Keratinocyte (primary cell): ENCODE measurements around the gene CUX1. TPM values are rescaled to one million over a fixed set of nuclear protein-coding genes. Genes with fewer than 3 reads are reported as not detected.
A peak's percentile ranks its signal among the peaks of the same experiment; 100 is the strongest.

ENCODE experiments used
- DNase-seq: peaks from one replicate; pipeline ENCODE4 v3.0.0-alpha.2; 2011; ENCODE audit warnings: low read depth, missing footprints, low spot score
- FAIRE-seq: peaks from 2 replicates; lab custom pipeline; 2011; peaks lifted over from hg19 to GRCh38; lab: Jason Lieb, UNC
- H2AFZ ChIP-seq: 2 replicates; pipeline ENCODE4 v1.6.0; 2012; ENCODE audit warnings: low read length, control low read depth, inconsistent platforms; ENCODE audit not compliant: control insufficient read depth
- H3K27ac ChIP-seq: 2 replicates; pipeline ENCODE4 v1.5.1; 2011; ENCODE audit warnings: low read length; ENCODE audit not compliant: control insufficient read depth, insufficient read depth
- H3K27me3 ChIP-seq: 3 replicates; pipeline ENCODE4 v1.6.0; 2011; ENCODE audit warnings: low read length; ENCODE audit not compliant: control insufficient read depth, insufficient read depth; ENCODE audit errors: extremely low read depth
- H3K36me3 ChIP-seq, 2 experiments: 2 replicates in 1 of 2; 3 replicates in 1 of 2; pipeline ENCODE4 v1.5.1; 2011; ENCODE audit warnings: low read length in 2 of 2, mild to moderate bottlenecking in 1 of 2; ENCODE audit not compliant: control insufficient read depth in 2 of 2, insufficient read depth in 2 of 2; ENCODE audit errors: extremely low read depth in 1 of 2
- H3K4me1 ChIP-seq: 3 replicates; pipeline ENCODE4 v1.5.1; 2011; ENCODE audit warnings: low read length; ENCODE audit not compliant: control insufficient read depth, insufficient read depth; ENCODE audit errors: extremely low read depth
- H3K4me2 ChIP-seq: 3 replicates; pipeline ENCODE4 v1.6.0; 2011; ENCODE audit warnings: low read depth, low read length; ENCODE audit not compliant: control insufficient read depth, insufficient read depth; ENCODE audit errors: extremely low read depth
- H3K4me3 ChIP-seq, 3 experiments: fragments of 200-600 bp in 1 of 3; sonication (generic) in 1 of 3; 2 replicates in 2 of 3; 3 replicates in 1 of 3; pipeline ENCODE4 v1.5.1; 2011 to 2016; ENCODE audit warnings: low read length in 3 of 3, mild to moderate bottlenecking in 3 of 3, control low read depth in 2 of 3, inconsistent platforms in 1 of 3, low read depth in 1 of 3, mixed read lengths in 1 of 3, mixed run types in 1 of 3, moderate library complexity in 1 of 3; ENCODE audit not compliant: control insufficient read depth in 2 of 3, insufficient read depth in 2 of 3; ENCODE audit errors: extremely low read depth in 1 of 3
- H3K79me2 ChIP-seq: 2 replicates; pipeline ENCODE4 v1.6.0; 2012; ENCODE audit warnings: low read length; ENCODE audit not compliant: control insufficient read depth, insufficient read depth
- H3K9ac ChIP-seq: 3 replicates; pipeline ENCODE4 v1.6.0; 2011; ENCODE audit warnings: low read length; ENCODE audit not compliant: control insufficient read depth, insufficient read depth; ENCODE audit errors: extremely low read depth
- H3K9me1 ChIP-seq: 3 replicates; pipeline ENCODE4 v1.6.0; 2011; ENCODE audit warnings: low read length; ENCODE audit not compliant: control insufficient read depth, insufficient read depth; ENCODE audit errors: extremely low read depth
- H3K9me3 ChIP-seq: 2 replicates; pipeline ENCODE4 v1.5.1; 2012; ENCODE audit warnings: low read depth, low read length; ENCODE audit not compliant: control insufficient read depth
- H4K20me1 ChIP-seq: 3 replicates; pipeline ENCODE4 v1.6.0; 2011; ENCODE audit warnings: low read length; ENCODE audit not compliant: control insufficient read depth, insufficient read depth; ENCODE audit errors: extremely low read depth
- EZH2 ChIP-seq: IDR thresholded peaks from one replicate; pipeline ENCODE4 v1.6.1; 2012; ENCODE audit warnings: inconsistent platforms, mild to moderate bottlenecking, low read length, moderate library complexity
- dilution Hi-C: fragments of 300-500 bp; cut with MboI; formaldehyde crosslinking; loops from one replicate; pipeline ENCODE4 v1.7.0; 2020; ENCODE audit warnings: low sequenced_read_pairs; ENCODE audit not compliant: extremely low pct_ligation_motif_present
- polyA plus RNA-seq, 5 experiments: library from polyadenylated mRNA; depleted of rRNA in 3 of 5; stranded (reverse) in 3 of 5; stranded (forward) in 1 of 5; unstranded in 1 of 5; fragments of >200 nt; gene quantifications; 1 replicate in 1 of 5; 2 replicates in 3 of 5; 3 replicates in 1 of 5; pipeline versions ENCODE4 v1.2.1 to v1.2.3, GENCODE V29; 2011 to 2012; ENCODE audit warnings: missing spikeins in 2 of 5, low read depth in 1 of 5, low replicate concordance in 1 of 5
- TF ChIP-seq, protein P1 (sequence below), 3 experiments: IDR thresholded peaks in 1 of 3; conservative IDR thresholded peaks in 1 of 3; optimal IDR thresholded peaks in 1 of 3; 2 replicates in 2 of 3; 3 replicates in 1 of 3; pipeline versions ENCODE3 to v1.5.1; 2011; ENCODE audit warnings: low read length in 3 of 3, mild to moderate bottlenecking in 3 of 3, moderate library complexity in 2 of 3, control low read depth in 1 of 3, inconsistent platforms in 1 of 3; ENCODE audit not compliant: insufficient read depth in 2 of 3; ENCODE audit errors: extremely low read depth in 1 of 3

Gene CUX1
- polyA plus RNA-seq, 1 donor (not counting 4 experiments of a cell fraction or from before 2014, with no cell fraction given) = 18.3 TPM

DNA sequence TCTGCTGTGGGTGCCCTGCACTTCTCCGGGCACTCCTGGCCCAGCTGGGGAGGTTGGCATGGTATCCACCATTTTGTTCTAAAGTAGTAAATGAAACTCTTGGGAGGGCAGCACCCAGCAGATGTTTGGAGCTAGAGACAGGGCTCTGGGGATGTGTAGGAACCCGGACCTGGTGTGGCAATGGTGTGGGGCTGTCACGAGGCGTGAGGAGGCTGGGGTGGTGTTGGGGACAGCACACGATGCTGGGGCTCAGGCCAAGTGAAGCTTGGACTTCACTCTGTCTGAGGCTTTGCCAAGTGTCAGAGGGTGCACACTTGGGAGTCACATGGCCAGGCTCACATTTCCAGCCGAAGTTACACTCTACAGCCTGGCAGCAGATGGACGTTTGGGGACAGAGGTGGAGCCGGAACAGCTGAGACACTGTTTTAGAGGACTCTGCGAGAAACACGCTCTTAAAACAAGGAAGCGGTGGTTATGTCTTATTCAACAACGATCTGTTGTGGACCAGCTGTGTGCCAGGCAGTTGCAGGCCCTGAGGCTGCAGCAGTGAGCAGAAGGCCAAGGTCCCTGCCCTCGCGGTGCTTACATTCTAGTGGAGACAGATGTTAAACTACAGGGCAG, 118.2 kb downstream of the CUX1 start:
- FAIRE-seq (no peak), DNase-seq (no peak)
- dilution Hi-C loops = no loop called here
- H3K4me2 ChIP-seq = peak overlapping the region; percentile 67
- H3K36me3 ChIP-seq = peaks cover 0 to 1% of the 10 kb centered on the region in 2 experiments
- H3K27me3 ChIP-seq = no peaks in the 10 kb centered on the region
- no peaks in the 10 kb centered on the region for H3K9me3 ChIP-seq
- H3K79me2 ChIP-seq = no peaks in the 10 kb centered on the region
- H3K27ac ChIP-seq = no peak overlapping the region
- no peak for TF ChIP-seq EZH2
- TF ChIP-seq, protein P1, sequence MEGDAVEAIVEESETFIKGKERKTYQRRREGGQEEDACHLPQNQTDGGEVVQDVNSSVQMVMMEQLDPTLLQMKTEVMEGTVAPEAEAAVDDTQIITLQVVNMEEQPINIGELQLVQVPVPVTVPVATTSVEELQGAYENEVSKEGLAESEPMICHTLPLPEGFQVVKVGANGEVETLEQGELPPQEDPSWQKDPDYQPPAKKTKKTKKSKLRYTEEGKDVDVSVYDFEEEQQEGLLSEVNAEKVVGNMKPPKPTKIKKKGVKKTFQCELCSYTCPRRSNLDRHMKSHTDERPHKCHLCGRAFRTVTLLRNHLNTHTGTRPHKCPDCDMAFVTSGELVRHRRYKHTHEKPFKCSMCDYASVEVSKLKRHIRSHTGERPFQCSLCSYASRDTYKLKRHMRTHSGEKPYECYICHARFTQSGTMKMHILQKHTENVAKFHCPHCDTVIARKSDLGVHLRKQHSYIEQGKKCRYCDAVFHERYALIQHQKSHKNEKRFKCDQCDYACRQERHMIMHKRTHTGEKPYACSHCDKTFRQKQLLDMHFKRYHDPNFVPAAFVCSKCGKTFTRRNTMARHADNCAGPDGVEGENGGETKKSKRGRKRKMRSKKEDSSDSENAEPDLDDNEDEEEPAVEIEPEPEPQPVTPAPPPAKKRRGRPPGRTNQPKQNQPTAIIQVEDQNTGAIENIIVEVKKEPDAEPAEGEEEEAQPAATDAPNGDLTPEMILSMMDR (optimal IDR thresholded peaks at IDR 0.05 in 1 of 3, IDR thresholded peaks at IDR 0.05 in 1 of 3, conservative IDR thresholded peaks at IDR 0.05 in 1 of 3; ENCODE audit: extremely low read depth in 1 of 3, insufficient read depth in 2 of 3, low read length in 3 of 3) = no peak
- H4K20me1 ChIP-seq = peaks cover under 1% of the 10 kb centered on the region
- H3K9ac ChIP-seq = no peak overlapping the region
- H3K9me1 ChIP-seq = no peaks in the 10 kb centered on the region
- H2AFZ ChIP-seq = no peak overlapping the region
- H3K4me1 ChIP-seq = peaks cover 13% of the 10 kb centered on the region
- no peak overlapping the region for H3K4me3 ChIP-seq

DNA sequence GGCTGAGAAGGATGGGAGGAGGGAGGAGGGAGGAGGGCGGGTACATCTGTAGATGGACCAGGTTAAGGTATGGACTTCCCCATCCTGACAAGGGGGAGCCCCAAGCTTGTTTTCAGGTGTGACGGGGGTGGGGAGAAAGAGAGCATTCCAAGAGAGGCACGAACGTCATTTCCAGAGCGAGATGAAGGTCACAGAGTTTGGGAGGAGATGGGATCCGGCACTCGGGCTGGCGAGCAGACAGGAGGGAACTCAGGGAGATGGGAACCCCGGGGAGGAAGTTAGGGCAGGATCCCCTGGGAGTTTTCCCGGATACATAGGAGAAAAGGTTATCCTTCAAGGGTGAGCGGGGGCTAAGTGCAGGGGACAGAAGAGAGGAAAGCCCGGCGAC, 118.8 kb downstream of the CUX1 start:
- H3K27ac ChIP-seq = no peak overlapping the region
- H3K9me3 ChIP-seq = no peaks in the 10 kb centered on the region
- DNase-seq (no peak), FAIRE-seq (no peak)
- peak overlapping the region; percentile 56 for H2AFZ ChIP-seq
- peak overlapping the region; percentile 67 for H3K4me2 ChIP-seq
- TF ChIP-seq, protein P1 (optimal IDR thresholded peaks at IDR 0.05 in 1 of 3, IDR thresholded peaks at IDR 0.05 in 1 of 3, conservative IDR thresholded peaks at IDR 0.05 in 1 of 3; ENCODE audit: extremely low read depth in 1 of 3, insufficient read depth in 2 of 3, low read length in 3 of 3) = no peak
- no peak for TF ChIP-seq EZH2
- H3K4me1 ChIP-seq = peaks cover 19% of the 10 kb centered on the region
- peaks cover 0 to 1% of the 10 kb centered on the region in 2 experiments for H3K36me3 ChIP-seq
- no peaks in the 10 kb centered on the region for H3K27me3 ChIP-seq
- dilution Hi-C loops = no loop called here
- H3K79me2 ChIP-seq = no peaks in the 10 kb centered on the region
- H4K20me1 ChIP-seq = peaks cover 3% of the 10 kb centered on the region
- H3K4me3 ChIP-seq = peak overlapping the region in 1 of 3 experiments; percentile 13
- peak overlapping the region; percentile 44 for H3K9ac ChIP-seq
- H3K9me1 ChIP-seq = no peaks in the 10 kb centered on the region
